IPS-NIHi11 (cell line): ENCODE data around the gene ZBTB7C.

Source experiments
- DNase-seq: peaks from one replicate; pipeline ENCODE4 v3.0.0; 2012; ENCODE audit warnings: mixed read lengths, low spot score

Gene ZBTB7C

DNA sequence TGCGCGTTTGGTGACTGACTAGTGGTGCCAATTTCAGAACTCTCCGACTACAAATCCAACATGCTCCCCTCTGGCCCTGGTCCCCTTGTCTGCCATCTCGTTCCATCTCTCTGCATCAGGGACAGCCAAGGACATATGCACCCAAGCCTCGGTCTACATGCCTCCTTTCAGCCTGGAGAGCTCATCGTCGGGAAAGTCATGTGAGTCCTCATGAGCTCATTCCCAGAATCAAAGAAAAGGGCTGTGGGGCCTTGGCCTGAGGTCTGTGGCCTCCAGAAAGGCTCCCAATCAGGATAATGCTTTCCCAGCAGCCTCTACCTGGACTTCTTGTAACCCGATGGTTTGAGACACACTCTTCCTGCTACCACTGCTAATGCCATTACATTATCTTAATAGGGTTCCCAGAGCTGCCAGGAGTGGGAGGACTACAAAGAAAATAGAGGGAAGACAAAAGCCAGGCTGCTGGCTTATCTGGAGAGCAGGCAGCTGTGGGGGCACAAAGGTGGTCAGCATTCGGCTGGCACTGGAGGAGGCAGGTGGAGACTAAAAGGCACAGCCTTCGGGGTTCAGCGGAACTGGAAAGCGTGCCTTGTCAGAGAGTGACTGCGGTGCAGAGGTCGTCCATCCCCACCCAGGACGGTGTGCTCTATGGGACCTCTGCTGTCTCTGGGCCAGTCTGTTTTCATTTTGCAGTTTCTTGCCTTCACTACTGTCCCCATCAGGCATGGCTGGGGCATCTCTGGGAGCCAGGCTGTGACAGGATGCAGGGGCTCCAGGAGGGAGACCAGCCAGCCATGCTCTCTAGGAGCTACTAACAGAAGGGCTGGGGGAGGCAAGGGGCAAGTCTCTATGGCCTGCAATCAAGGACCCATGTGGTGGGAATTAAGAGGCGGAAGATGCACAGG is 374.3 kb downstream of the ZBTB7C start:
- DNase-seq = no peak

- no peak for DNase-seq
These were observed 375.2 kb downstream of the ZBTB7C start for GRCh38 chr18:48033790-48034650.

DNA sequence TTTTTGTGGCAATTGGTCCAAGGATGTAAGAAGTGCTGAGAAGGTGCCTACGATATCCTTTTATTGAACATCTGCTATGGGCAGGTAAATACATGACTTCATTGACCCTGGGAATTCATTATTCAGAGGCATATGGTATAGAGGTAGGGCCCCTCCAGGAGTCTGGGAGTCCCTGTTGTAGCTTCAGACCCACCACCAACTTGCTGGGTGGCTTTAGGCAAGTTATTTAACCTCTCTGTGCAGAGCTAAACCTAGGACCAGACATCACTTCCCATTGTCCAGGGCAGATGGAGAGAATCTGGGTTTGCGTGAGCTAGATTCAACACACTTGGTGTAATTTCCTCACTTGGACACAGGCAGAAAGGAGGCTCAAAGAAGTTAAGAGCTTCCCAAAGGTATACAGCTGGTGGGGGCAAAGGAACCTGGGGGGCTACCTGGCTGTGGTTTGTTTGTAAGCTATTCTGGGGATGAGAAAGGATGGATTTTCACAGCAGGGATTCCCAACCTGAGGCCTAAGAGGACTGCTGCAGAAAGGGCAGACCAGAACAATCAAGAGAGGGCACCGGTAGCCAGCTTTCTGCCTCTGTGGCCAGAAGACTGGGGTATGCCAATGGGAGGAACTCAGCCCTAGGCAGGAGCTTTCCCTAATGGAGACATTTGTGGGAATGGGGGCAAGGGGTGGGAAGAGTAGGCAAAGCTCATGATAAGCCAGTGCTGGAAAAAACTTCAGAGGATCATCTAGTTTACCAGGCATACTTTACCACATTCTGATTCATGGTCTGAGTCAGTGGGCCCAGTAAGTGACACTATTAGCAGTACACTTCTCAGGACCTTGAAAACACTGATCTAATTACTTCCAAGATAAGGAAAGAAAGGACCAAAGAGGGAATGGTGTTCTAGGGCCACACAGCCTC is 376.1 kb downstream of the ZBTB7C start:
- DNase-seq = no peak

- no peak for DNase-seq
These were observed 377.5 kb downstream of the ZBTB7C start for GRCh38 chr18:48031641-48032040.

DNA sequence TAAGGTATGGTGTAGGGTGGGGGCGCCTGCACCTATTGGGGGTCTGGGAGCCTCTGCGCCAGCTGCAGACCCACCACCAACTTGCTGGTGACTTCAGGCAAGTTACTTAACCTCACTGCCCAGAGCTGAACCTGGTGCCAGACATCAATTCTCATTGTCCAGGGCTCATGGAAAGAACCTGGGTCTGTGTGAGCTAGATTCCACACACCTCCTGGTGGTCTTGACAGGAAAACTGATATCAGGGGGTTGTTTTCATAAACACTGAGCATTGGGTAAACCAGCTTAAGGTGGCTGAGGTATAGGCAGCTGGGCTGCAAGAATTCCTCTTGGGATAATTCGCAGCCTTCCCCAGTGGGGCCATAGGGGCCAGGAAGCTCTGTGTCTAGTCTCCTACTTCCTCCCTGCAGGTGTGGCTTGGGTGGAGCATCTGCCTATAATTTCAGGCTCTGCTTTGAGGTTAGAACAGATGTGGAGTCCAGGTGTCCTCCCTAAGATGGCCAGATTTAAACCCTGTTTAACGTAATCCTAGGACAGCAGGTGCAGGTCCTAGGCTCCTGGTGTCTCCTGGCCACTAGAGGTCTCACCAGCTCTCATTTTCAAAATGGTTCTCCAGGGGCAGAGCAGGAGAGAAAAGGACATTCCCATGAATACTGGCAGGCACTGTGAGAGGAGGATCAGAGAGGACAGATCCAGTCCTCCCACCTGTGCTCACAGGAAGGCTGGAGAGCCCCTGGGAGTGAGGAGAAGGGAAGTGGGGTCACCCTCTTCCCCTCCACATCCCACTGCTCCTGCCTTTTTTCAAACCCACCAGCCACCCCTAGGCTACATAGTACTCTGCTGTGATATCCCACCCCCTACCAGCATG is 378.3 kb downstream of the ZBTB7C start:
- peak; percentile 74 for DNase-seq

GRCh38 chr18:48029296-48029986 is 379.7 kb downstream of the ZBTB7C start:
- DNase-seq = no peak

DNA sequence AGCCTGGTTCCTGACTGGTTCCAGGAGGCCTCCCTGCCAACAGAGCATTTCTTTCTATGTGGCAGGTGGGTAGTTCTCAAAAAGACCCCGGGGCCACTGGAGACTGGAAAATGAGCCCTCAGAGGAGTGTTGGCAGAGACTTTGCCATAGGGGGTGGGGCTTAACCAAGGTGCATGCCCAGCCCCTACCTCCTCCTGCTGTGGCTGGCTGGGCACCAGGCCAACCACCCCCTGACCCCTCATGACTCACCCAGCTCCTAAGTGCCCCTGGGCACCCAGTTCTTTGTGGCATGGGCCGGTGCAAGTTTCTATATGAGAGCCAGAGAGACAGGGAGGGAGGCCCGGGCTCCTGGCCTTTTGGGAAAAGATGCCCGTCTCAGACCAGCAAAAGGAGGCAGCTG is 380.5 kb downstream of the ZBTB7C start:
- no peak for DNase-seq

DNA sequence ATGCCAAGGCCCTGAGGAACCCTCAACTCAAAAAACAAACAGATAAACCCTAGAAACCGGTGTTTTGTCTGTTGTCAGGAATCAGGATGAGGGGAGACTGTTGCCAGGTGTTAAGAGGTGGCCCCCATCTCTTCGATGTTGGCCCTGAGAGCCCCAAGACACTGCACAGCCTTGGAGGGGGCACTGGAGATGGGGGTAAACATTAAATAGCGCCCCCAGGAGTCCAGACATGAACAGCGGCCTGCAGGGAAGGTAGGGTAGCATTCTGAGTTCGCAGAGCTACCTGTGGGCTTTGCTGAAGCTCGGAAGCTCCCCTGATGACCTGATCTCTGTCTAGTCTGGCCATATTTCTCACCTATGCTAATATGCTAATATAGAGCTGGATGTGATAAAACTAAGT is 381.1 kb downstream of the ZBTB7C start:
- no peak for DNase-seq

GRCh38 chr18:48027401-48027963 is 381.7 kb downstream of the ZBTB7C start:
- DNase-seq = no peak

DNA sequence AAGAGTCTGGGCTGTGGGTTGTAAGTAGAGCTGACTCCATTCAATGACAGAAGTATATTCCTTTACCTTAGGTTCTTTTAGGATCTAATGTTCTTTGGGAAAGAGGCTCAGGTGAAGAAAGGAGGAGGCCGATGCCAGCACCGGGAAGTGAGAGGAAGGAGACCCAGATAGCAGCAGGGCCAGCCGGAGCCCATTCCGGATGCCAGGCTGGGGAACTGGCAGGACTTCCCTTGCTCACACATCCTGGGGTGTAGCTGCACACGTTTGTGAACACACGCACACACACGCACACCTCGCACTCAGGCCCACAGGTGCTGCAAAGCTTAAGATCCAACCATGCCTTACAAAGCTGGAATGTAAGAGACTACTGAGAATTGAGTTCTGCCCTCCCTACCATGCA is 383.0 kb downstream of the ZBTB7C start:
- no peak for DNase-seq

DNA sequence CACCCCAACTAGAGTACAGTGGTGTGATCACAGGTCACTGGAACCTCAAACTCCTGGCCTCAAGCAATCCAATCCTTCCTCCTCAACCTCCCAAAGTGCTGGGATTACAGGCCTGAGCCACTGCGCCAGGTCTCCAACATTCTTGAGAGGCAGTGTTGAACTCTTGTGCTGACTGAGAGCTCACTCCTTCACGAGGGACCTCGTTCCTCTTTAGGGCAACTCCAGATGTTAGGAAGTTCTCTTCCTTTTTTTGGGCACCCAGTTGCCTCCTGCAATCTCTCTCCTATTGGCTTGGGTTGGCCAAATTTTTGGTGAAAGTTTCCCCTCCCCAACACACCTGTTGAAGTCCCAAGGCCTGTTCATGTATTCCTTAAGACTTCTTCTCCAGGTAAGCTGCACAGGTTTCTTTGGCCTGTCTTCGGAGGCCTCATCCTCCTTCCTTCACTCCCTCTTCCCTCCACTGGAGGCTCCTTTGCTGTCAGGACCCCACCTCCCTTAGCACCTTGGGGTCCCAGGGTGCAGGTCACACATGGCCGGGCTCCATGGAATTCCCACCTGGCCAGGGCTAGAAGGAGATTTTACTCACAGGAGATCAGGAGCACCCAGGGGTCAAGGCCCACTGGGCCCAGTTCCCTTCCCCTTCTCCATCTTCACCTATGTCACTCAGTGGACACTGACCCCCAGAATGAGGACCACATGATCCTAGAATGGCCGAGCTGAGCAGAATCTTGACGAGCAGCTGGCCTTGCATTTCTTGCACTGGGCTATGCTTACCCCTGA is 384.1 kb downstream of the ZBTB7C start:
- DNase-seq = no peak

GRCh38 chr18:48024009-48024512 is 385.1 kb downstream of the ZBTB7C start:
- DNase-seq = no peak

GRCh38 chr18:48023334-48024008 is 385.7 kb downstream of the ZBTB7C start:
- peak; percentile 67 for DNase-seq

DNA sequence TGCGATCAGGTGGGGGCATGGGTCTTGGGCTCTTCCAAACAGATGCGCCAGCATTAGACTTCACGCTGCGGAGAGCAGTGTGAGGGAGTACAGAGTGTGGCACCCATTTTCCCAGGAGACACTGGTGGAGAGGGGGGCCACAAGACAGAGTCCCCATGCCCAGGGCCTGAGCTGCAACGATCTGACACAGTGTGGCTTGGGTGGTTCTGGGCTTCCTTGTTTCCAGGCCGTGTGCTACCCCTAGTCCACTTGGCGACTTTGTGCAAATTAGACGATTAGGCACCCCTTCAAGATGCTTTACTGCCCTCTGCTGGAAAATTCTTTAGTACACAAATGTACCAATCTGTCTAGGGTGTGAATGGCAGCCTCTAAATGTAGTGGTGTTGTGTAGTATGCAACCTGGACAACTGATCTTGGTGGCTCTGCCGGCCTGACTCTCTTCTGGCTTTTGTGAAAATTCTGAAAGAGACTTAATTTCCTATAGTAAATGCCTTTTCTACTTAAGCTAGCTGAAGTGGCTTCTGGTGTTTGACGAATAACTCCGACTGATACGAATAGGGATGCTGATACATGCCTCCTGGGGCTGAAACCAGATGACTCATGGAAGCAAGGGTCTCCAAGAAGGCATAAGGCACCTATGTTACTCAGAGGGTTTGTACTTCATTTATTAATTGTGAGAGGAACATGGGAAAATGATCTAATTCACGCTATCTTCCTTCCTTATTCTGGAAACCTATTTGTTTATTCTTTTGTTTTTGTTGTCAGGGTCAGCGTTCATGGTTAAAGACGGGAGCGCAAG is 386.5 kb downstream of the ZBTB7C start:
- DNase-seq = peak; percentile 73

DNA sequence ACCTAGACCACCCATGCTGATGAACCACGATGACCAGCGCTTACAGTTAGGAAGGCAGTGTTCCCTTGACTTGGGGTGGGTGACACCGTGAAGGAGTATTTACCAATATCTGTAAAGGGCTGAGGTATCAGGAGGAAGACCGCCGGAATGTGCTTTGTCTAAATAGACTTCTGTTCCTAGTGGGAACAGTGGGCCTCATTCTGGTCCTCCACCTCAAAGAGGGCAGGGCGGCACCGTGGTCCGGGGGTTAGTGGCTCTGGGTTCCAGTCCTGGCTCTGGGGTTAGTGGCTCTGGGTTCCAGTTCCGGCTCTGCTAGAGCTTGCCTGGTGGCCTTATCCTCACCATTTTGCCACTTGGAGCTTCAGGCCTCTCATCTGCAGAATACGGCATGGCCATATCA is 387.2 kb downstream of the ZBTB7C start:
- no peak for DNase-seq

GRCh38 chr18:48021273-48021914 is 387.8 kb downstream of the ZBTB7C start:
- DNase-seq = no peak
